GM21723 (cell line): ENCODE data around the gene MSL2.
A peak's percentile ranks its signal among the peaks of the same experiment; 100 is the strongest.
"Not testable (repeated sequence)": the region's sequence is repeated elsewhere in the genome, so short reads cannot be mapped to it uniquely, and the experiment has no call there.

Experiments
- ATAC-seq: cut with Tn5 transposase; IDR thresholded peaks from one replicate; pipeline ENCODE4 v1.9.1; 2021; ENCODE audit warnings: mild to moderate bottlenecking, moderate library complexity; ENCODE audit not compliant: unreplicated experiment

MSL2 gene

GRCh38 chr3:136146981-136147729 is 49.0 kb downstream of the MSL2 start:
- ATAC-seq, result no peak

GRCh38 chr3:136144397-136144796 is 51.7 kb downstream of the MSL2 start:
- ATAC-seq, result not testable (repeated sequence)

- no peak for ATAC-seq
Measured at GRCh38 chr3:136142592-136142991, 53.5 kb downstream of the MSL2 start.

- no peak for ATAC-seq
Measured at GRCh38 chr3:136141891-136142290, 54.2 kb downstream of the MSL2 start.

GRCh38 chr3:136141291-136141785 is 54.8 kb downstream of the MSL2 start:
- ATAC-seq, result no peak

DNA sequence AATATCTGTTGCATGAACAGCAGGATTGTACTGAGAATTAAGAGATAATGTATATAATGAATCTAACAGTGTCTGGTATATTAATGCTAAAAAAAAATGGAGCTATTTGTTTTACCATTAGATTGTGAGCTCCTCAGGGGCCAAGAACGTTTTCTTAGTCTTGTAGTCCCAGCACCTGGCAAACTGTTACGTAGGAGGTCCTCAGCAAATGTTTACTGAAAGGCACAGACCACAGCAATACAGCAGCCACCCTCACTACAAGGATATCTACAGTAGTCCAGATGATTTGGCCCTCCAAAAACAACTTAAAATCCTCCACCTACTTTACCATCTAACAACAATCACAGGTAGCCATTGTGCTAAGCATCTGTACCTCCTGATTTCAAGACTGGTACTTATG is 59.7 kb downstream of the MSL2 start:
- no peak for ATAC-seq

DNA sequence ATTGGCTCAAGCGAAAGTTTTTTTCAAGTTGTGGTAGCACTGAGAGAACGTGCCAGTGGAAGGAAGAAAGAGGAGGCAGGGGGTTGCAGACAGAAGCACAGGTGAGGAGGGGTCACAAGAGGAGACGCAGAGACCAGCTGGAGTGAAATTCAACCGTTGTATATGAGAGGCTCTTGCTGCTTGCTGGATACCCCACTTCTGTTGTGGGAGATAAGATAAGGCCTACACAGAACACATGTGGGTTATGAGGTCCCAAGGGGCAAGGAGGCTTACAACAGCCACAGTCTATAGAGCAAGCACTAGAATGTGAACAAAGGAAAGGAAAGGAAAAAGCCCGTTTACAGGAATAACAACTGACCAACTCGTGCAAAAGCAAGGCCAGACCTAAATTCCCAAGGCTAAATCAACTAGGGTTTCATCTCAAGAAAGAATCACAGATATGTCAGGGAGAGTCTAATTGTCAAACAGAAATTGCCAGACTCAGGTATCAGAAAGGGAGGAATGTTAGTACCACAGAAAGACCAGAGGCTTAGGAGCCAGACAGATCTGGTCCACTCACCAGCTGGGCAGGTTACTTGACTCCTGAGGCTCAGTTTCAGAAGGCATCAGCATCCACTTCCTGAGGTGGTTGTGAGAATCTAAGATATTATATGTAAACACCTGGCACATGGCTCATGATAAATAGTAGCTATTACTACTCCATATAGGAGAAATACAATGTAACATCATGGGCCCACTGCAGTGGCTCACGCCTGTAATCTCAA is 60.9 kb downstream of the MSL2 start:
- ATAC-seq, result no peak

- no peak for ATAC-seq
Measured at GRCh38 chr3:136134091-136134490, 62.0 kb downstream of the MSL2 start.

DNA sequence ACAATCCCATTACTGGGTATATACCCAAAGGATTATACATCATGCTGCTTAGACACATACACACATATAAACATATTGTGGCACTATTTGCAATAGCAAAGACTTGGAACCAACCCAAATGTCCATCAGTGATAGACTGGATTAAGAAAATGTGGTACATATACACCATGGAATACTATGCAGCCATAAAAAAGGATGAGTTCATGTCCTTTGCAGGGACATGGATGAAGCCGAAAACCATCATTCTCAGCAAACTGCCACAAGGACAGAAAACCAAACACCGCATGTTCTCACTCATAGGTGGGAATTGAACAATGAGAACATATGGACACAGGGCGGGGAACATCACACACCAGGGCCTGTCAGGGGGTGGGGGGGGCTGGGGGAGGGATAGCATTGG is 64.5 kb downstream of the MSL2 start:
- ATAC-seq, result not testable (repeated sequence)

DNA sequence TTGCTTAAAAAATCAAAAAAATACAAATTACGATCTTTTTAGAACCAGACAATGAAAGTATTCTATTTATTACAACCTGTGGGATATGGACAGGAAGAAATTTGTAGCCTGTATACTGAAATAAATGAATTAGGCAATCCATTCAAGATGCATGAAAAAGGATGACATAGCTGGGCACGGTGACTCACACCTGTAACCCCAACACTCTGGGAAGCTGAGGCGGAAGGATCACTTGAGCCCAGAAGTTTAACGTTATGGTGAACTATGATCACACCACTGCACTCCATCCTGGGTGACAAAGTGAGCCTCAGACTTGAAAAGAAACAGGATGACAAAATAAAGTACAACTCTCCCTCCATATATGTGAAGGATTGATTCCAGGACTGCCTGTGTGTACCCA is 74.1 kb downstream of the MSL2 start:
- peak; percentile 34 for ATAC-seq

DNA sequence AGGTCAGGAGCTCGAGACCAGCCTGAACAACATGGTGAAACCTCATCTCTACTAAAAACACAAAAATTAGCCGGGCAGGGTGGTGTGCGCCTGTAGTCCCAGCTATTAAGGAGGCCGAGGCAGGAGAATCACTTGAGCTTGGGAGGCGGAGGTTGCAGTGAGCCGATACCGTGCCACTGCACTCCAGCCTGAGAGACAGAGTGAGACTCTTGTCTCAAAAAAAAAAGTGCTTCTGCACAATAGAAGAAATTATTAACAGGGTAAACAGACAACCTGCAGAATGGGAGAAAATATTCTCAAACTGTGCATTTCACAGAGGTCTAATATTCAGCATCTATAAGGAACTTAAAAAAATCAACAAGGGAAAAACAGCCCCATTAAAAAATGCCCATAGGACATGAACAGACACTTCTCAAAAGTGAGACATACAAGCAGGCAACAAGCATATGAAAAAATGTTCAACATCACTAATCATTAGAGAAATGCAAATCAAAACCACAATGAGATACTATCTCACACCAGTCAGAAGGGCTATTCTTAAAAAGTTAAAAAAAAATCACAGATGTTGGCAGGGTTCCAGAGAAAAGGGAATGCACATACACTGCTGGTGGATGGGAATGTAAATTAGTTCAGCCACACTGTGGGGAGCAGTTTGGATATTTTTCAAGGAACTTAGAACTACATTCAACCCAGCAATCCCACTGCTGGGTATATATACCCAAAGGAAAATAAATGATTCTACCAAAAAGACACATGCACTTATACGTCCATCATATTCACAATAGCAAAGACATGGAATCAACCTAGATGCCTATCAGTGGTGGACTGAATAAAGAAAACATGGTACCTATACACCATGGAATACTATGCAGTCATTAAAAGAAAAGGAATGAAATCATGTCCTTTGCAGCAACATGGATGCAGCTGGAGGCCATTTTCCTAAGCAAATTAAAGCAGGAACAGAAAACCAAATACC is 75.5 kb downstream of the MSL2 start:
- ATAC-seq, result peak; percentile 92

GRCh38 chr3:136119783-136120182 is 76.4 kb downstream of the MSL2 start:
- not testable (repeated sequence) for ATAC-seq

GRCh38 chr3:136119332-136119731 is 76.8 kb downstream of the MSL2 start:
- not testable (repeated sequence) for ATAC-seq

DNA sequence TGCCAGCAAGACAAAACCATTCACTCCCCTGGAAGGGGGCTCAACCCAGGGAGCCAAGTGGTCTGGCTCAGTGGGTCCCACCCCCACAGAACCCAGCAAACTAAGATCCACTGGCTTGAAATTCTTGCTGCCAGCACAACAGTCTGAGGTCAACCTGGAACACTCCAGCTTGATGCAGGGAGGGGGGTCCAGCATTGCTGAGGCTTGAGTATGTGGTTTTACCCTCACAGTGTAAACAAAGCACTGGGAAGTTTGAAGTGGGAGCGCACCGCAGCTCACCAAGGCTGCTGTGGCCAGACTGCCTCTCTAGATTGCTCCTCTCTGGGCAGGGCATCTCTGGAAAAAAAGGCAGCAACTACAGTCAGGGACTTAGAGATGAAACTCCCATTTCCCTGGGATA is 81.7 kb downstream of the MSL2 start:
- ATAC-seq, result no peak

GRCh38 chr3:136110481-136110880 is 85.7 kb downstream of the MSL2 start:
- no peak for ATAC-seq

DNA sequence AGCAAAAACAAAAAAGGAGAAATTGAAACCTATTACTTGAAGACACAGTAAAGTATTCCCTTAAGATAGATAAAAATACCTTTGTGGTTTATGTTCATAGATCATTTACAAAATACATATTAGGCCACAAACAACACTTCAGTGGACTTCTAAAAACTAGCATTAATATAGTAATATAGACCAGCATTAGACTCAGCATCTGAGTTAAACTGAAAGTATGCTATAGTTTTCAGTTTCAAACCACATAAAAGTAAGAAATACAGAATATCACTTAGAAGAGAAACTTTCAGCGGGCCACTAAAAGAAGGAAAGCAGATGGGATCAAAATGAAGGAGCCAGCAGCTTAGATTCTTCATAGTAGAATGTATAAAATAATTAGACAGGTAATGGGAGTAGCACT is 86.6 kb downstream of the MSL2 start:
- ATAC-seq, result peak; percentile 96

DNA sequence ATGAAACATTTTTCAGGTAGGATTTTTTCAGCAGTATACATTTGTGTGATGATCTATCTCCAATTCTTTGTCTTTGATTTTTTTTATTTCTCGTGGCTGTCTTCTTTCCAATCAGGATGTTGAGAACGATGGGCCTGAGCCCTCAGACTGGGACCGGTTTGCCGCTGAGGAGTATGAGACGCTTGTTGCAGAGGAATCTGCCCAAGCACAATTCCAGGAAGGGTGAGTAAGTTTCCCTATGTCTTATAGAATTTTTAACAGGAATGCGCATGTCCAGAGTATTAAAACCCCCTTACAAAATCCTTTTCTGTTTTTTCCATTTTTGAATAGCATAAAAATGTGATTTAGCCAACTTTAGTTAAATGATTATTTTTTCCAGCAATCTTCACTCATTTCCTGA is 90.0 kb downstream of the MSL2 start:
- ATAC-seq, result no peak

DNA sequence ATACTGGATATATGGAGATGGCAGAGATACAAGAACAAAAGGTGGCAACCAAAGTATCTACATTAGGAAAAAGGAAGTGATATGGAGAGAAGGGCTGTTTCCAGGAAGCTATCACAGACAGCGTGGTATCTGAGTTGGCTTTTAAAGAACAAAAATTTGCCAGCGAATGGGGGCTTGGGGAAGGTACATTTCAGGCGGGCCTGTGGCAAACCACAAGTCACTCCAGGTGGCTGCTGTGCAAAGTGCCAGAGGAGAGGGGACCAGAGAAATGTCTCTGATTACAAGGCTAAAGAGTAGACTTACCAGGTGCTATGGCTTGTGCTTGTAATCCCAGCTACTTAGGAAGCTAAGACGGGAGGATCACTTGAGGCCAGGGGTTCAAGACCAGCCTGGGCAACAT is 91.1 kb downstream of the MSL2 start:
- no peak for ATAC-seq
